ENCODE results near the gene CNPY4.

The CNPY4 gene

GRCh38 chr7:100074841-100075240 is 44.6 kb upstream of the CNPY4 start:
- Histone ChIP-seq H2AFZ (ENCODE audit: low read depth, low read length) (no peak overlapping the region), H2BK12ac (ENCODE audit: low read length in 2 of 2) (no peak overlapping the region), H2BK15ac (ENCODE audit: low read depth, poor library complexity, severe bottlenecking) (no peak overlapping the region), H3K14ac (ENCODE audit: low read length in 2 of 2) (no peak overlapping the region), H3K79me1 (replicated peaks; ENCODE audit: low read length, poor library complexity, severe bottlenecking) (peaks cover 31% of the 10 kb centered on the region), H4K8ac (ENCODE audit: low read length) (no peak overlapping the region), H4K91ac (ENCODE audit: low read length) (no peak overlapping the region), H3K18ac (ENCODE audit: low read depth in 1 of 2, low read length in 2 of 2) (no peak overlapping the region), H3K4me2 (ENCODE audit: low read length, poor library complexity, severe bottlenecking) (no peak overlapping the region), H2BK5ac (ENCODE audit: low read depth, low read length, poor library complexity, severe bottlenecking) (no peak overlapping the region), H3K27ac (ENCODE audit: low read length, poor library complexity, severe bottlenecking) (no peak overlapping the region), H3K4me3 (ENCODE audit: insufficient read depth in 1 of 2, low read depth in 1 of 2, low read length in 2 of 2) (no peak overlapping the region), H3K9ac (ENCODE audit: low read length) (no peak overlapping the region), H2AK5ac (ENCODE audit: low read length, severe bottlenecking) (no peak overlapping the region), H2BK120ac (ENCODE audit: low read depth, low read length) (no peak overlapping the region), H3K9me3 (ENCODE audit: control insufficient read depth, low read length) (peaks cover 44% of the 10 kb centered on the region), H3K27me3 (ENCODE audit: control insufficient read depth in 1 of 2, insufficient read depth in 1 of 2, low read length in 2 of 2) (no peaks in the 10 kb centered on the region), H3K36me3 (ENCODE audit: control insufficient read depth in 1 of 2, insufficient read depth in 2 of 2, low read depth in 1 of 2, low read length in 2 of 2) (peaks cover 88% of the 10 kb centered on the region in 2 experiments), H3K23ac (ENCODE audit: low read length in 2 of 2) (no peak overlapping the region), H3K4ac (ENCODE audit: low read depth in 1 of 2, low read length in 2 of 2) (no peak overlapping the region), H3K4me1 (ENCODE audit: control insufficient read depth, insufficient read depth, low read depth, low read length) (peaks cover 5% of the 10 kb centered on the region)
- WGBS, result over 99% methylated on average over 5 of the region's 7 CpGs
- DNase-seq, result no peak

- Histone ChIP-seq H3K4me1 (ENCODE audit: control insufficient read depth, insufficient read depth, low read depth, low read length) (peaks cover 9% of the 10 kb centered on the region), H3K27me3 (ENCODE audit: control insufficient read depth in 1 of 2, insufficient read depth in 1 of 2, low read length in 2 of 2) (no peaks in the 10 kb centered on the region), H2BK5ac (ENCODE audit: low read depth, low read length, poor library complexity, severe bottlenecking) (no peak overlapping the region), H3K4ac (ENCODE audit: low read depth in 1 of 2, low read length in 2 of 2) (no peak overlapping the region), H2BK12ac (ENCODE audit: low read length in 2 of 2) (no peak overlapping the region), H3K23ac (ENCODE audit: low read length in 2 of 2) (no peak overlapping the region), H3K79me1 (replicated peaks; ENCODE audit: low read length, poor library complexity, severe bottlenecking) (peaks cover 27% of the 10 kb centered on the region), H3K18ac (ENCODE audit: low read depth in 1 of 2, low read length in 2 of 2) (no peak overlapping the region), H2AFZ (ENCODE audit: low read depth, low read length) (no peak overlapping the region), H4K8ac (ENCODE audit: low read length) (no peak overlapping the region), H2AK5ac (ENCODE audit: low read length, severe bottlenecking) (no peak overlapping the region), H2BK15ac (ENCODE audit: low read depth, poor library complexity, severe bottlenecking) (no peak overlapping the region), H3K4me3 (ENCODE audit: insufficient read depth in 1 of 2, low read depth in 1 of 2, low read length in 2 of 2) (no peak overlapping the region), H3K9me3 (ENCODE audit: control insufficient read depth, low read length) (peaks cover 38% of the 10 kb centered on the region), H3K9ac (ENCODE audit: low read length) (no peak overlapping the region), H3K36me3 (ENCODE audit: control insufficient read depth in 1 of 2, insufficient read depth in 2 of 2, low read depth in 1 of 2, low read length in 2 of 2) (peaks cover 82% of the 10 kb centered on the region in 2 experiments), H2BK120ac (ENCODE audit: low read depth, low read length) (no peak overlapping the region), H3K14ac (ENCODE audit: low read length in 2 of 2) (no peak overlapping the region), H4K91ac (ENCODE audit: low read length) (no peak overlapping the region), H3K4me2 (ENCODE audit: low read length, poor library complexity, severe bottlenecking) (no peak overlapping the region), H3K27ac (ENCODE audit: low read length, poor library complexity, severe bottlenecking) (no peak overlapping the region)
- DNase-seq, result no peak
- WGBS, result 90% methylated on average over 6 of the region's 6 CpGs
Measured at GRCh38 chr7:100075418-100075817, 44.0 kb upstream of the CNPY4 start.

GRCh38 chr7:100077205-100077604 is 42.2 kb upstream of the CNPY4 start:
- Histone ChIP-seq H3K9ac (ENCODE audit: low read length) (no peak overlapping the region), H2AFZ (ENCODE audit: low read depth, low read length) (no peak overlapping the region), H3K14ac (ENCODE audit: low read length in 2 of 2) (no peak overlapping the region), H4K8ac (ENCODE audit: low read length) (no peak overlapping the region), H3K23ac (ENCODE audit: low read length in 2 of 2) (no peak overlapping the region), H3K4me1 (ENCODE audit: control insufficient read depth, insufficient read depth, low read depth, low read length) (peaks cover 11% of the 10 kb centered on the region), H3K79me1 (replicated peaks; ENCODE audit: low read length, poor library complexity, severe bottlenecking) (peaks cover 14% of the 10 kb centered on the region), H3K9me3 (ENCODE audit: control insufficient read depth, low read length) (peaks cover 20% of the 10 kb centered on the region), H3K27ac (ENCODE audit: low read length, poor library complexity, severe bottlenecking) (no peak overlapping the region), H4K91ac (ENCODE audit: low read length) (no peak overlapping the region), H3K4me3 (ENCODE audit: insufficient read depth in 1 of 2, low read depth in 1 of 2, low read length in 2 of 2) (no peak overlapping the region), H3K36me3 (ENCODE audit: control insufficient read depth in 1 of 2, insufficient read depth in 2 of 2, low read depth in 1 of 2, low read length in 2 of 2) (peaks cover 64% of the 10 kb centered on the region in 2 experiments), H2BK120ac (ENCODE audit: low read depth, low read length) (no peak overlapping the region), H2BK15ac (ENCODE audit: low read depth, poor library complexity, severe bottlenecking) (no peak overlapping the region), H3K4me2 (ENCODE audit: low read length, poor library complexity, severe bottlenecking) (no peak overlapping the region), H2BK12ac (ENCODE audit: low read length in 2 of 2) (no peak overlapping the region), H3K18ac (ENCODE audit: low read depth in 1 of 2, low read length in 2 of 2) (no peak overlapping the region), H3K27me3 (ENCODE audit: control insufficient read depth in 1 of 2, insufficient read depth in 1 of 2, low read length in 2 of 2) (no peaks in the 10 kb centered on the region), H2AK5ac (ENCODE audit: low read length, severe bottlenecking) (no peak overlapping the region), H3K4ac (ENCODE audit: low read depth in 1 of 2, low read length in 2 of 2) (no peak overlapping the region), H2BK5ac (ENCODE audit: low read depth, low read length, poor library complexity, severe bottlenecking) (no peak overlapping the region)
- DNase-seq, result no peak
- WGBS, result 100% methylated on average over 4 of the region's 4 CpGs

- Histone ChIP-seq H3K4ac (ENCODE audit: low read depth in 1 of 2, low read length in 2 of 2) (peak overlapping the region in 1 of 2 experiments; percentile 73), H2AK5ac (ENCODE audit: low read length, severe bottlenecking) (no peak overlapping the region), H2BK120ac (ENCODE audit: low read depth, low read length) (no peak overlapping the region), H3K36me3 (ENCODE audit: control insufficient read depth in 1 of 2, insufficient read depth in 2 of 2, low read depth in 1 of 2, low read length in 2 of 2) (peaks cover 45% of the 10 kb centered on the region in 2 experiments), H3K79me1 (replicated peaks; ENCODE audit: low read length, poor library complexity, severe bottlenecking) (peaks cover 9% of the 10 kb centered on the region), H3K4me1 (ENCODE audit: control insufficient read depth, insufficient read depth, low read depth, low read length) (peaks cover 14% of the 10 kb centered on the region), H3K4me3 (ENCODE audit: insufficient read depth in 1 of 2, low read depth in 1 of 2, low read length in 2 of 2) (no peak overlapping the region), H3K4me2 (ENCODE audit: low read length, poor library complexity, severe bottlenecking) (no peak overlapping the region), H3K14ac (ENCODE audit: low read length in 2 of 2) (no peak overlapping the region), H3K27ac (ENCODE audit: low read length, poor library complexity, severe bottlenecking) (no peak overlapping the region), H3K23ac (ENCODE audit: low read length in 2 of 2) (no peak overlapping the region), H3K27me3 (ENCODE audit: control insufficient read depth in 1 of 2, insufficient read depth in 1 of 2, low read length in 2 of 2) (no peaks in the 10 kb centered on the region), H2BK12ac (ENCODE audit: low read length in 2 of 2) (peak overlapping the region; percentile 21 to 72), H4K91ac (ENCODE audit: low read length) (peak overlapping the region; percentile 62), H4K8ac (ENCODE audit: low read length) (peak overlapping the region; percentile 51), H2AFZ (ENCODE audit: low read depth, low read length) (no peak overlapping the region), H3K18ac (ENCODE audit: low read depth in 1 of 2, low read length in 2 of 2) (no peak overlapping the region), H3K9me3 (ENCODE audit: control insufficient read depth, low read length) (peaks cover 3% of the 10 kb centered on the region), H2BK15ac (ENCODE audit: low read depth, poor library complexity, severe bottlenecking) (no peak overlapping the region), H3K9ac (ENCODE audit: low read length) (peak overlapping the region; percentile 27), H2BK5ac (ENCODE audit: low read depth, low read length, poor library complexity, severe bottlenecking) (no peak overlapping the region)
- DNase-seq, result no peak
- 87% methylated on average over 7 of the region's 7 CpGs for WGBS
Measured at GRCh38 chr7:100079024-100079560, 40.3 kb upstream of the CNPY4 start.
